SIG-M5 treated with dmso at 0.1 percent for 504 hours (cell line): ENCODE results near the gene LCE2A.
A peak's percentile ranks its signal among the peaks of the same experiment; 100 is the strongest.
"Not testable (repeated sequence)": the region's sequence is repeated elsewhere in the genome, so short reads cannot be mapped to it uniquely, and the experiment has no call there.

ENCODE experiments used
- DNase-seq: peaks from one replicate; lab custom pipeline; 2025; ENCODE audit not compliant: unreplicated experiment; lab: John Stamatoyannopoulos, UW

LCE2A gene, protein sequence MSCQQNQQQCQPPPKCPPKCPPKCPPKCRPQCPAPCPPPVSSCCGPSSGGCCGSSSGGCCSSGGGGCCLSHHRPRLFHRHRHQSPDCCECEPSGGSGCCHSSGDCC

DNA sequence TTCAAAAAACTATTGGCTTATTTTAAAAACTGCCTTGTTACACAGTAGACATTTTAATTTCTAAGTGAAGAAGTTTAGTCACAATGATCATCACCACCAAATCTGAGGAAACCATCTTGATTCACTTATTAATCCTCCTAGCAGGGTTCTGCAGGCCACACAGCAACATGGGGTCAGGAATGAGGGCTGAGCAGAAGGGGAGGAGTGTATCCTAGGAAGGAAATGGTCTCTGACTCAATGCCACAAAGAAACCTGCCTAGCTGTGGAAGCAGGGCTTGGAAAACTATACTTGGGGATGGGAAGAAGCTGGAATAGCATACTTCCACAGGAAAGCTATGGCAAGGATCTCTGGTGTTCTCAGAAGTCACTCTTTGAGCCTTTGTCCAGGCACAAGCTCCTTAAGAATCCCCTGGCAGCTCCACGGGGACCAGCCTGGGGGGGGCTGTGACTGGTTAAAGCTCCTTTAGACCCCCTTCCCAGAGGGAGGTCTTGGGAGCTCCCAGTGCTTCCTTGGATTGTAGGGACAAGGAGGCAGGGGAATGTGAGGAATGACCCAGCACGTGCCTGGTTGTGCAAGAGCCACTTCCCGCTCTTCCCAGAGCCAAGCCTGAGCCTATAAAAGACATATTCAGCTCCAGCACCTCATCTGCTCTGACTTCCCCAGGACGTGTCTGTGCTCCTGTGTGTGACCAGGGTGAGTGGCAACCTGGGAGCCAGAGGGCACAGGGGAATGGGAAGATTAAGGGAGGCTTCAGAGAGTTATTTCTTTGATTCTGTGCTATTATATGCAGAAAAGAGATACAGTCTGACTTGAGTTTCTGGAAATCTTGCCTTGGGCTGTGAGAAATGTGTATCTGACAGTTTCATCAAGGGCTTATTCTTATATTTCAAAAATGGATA, at the start of gene LCE2A:
Gene LCE2A (plus strand): TSS at position 645 of the 900 bp plus-strand sequence. CDS start 557 bp downstream, outside the sequence.
- DNase-seq, result no peak

DNA sequence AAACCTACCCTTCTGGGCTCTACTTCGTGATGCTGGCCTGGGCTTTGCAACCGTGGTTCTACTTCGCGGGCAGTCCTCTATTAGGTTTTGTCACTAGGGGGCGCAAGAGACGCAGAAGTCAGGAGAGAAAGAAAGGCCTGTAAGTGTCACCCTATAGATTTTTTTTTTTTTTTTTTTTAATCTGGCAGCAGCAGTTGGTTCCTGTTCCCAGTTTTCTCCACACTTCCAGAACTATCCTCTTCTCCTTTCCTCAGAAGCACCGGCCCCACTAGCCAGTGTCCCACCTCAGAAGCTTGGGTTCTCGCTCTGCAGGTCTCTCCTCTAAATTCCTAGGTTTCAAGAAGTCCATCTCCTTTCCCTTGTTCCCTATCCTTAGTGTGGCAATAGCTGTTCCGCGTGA, 44.0 kb upstream of the LCE2A start:
- peak; percentile 48 for DNase-seq

DNA sequence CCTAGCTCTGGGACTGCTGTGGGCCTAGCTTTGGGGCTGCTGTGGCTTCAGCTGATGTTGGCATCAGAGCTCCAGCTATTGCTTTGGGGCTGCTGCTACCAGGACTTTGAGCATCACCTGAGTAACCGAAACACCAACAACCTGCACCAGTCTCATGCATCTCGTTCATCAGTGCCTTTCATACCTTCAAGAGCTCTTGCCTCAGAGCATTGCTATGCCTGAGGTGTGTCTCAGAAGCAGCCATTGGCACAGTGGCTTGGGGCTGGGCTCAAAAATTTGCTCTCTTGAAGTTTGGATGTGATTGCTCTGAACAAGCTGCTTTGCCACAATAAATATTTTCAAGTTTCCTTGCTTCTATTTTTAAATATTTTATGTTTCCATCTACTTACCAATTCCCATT, 41.7 kb upstream of the LCE2A start:
- DNase-seq, result no peak

DNA sequence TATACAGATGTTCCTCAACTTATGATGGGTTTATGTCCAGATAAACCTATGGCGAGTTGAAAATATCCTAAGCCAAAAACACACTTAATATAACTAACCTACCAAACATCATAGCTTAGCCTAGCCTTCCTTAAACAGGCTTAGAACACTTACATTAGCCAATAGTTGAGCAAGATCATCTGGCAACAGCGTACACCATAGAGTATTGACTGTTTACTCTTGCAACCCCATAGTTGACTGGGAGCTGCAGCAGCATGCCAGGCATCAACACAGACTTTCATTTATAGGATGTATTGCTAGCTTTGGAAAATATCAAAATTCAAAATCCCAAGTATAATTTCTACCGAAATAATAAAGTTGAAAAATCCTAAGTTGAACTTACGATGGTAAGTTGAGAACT, 40.5 kb upstream of the LCE2A start:
- no peak for DNase-seq

DNA sequence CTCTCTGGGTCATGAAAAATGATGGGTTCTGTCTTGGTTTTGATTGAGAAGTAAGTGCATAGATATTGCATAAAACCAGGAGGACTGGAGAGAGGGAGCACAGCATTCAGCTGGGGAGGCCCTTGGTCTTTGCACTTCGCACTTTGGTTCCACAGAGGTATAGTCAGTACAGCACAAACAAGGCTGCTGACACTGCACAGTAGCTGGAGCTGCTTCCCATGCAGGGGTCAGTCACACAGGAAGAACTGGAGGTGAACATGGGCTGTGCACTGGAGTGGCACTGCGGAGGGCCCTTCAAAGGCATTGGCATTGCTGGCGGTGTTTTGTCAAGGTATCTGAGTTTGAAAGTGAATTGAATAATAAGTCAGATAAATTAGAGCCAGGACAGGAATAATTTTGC, 39.5 kb upstream of the LCE2A start:
- no peak for DNase-seq

DNA sequence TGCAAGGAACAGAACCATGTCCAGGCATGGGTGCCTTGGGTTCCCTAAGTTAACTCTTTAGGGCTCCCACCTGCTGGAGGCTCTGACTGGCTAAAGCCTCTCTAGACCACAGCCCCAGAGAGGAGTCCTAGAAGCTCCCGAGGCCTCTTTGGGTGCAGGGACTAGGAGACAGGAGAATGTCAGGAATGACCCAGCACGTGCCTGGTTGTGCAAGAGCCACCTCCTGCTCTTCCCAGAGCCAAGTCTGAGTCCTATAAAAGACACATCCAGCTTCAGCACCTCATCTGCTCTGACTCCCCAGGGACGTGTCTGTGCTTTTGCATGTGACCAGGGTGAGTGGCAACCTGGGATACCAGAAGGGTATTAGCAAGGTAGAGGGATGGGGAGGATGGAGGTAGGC, 35.0 kb upstream of the LCE2A start, which contains the start of gene LCE2D:
Gene LCE2D (plus strand): TSS at position 283 of the 400 bp plus-strand sequence. CDS start 726 bp downstream, outside the sequence.
- no peak for DNase-seq

DNA sequence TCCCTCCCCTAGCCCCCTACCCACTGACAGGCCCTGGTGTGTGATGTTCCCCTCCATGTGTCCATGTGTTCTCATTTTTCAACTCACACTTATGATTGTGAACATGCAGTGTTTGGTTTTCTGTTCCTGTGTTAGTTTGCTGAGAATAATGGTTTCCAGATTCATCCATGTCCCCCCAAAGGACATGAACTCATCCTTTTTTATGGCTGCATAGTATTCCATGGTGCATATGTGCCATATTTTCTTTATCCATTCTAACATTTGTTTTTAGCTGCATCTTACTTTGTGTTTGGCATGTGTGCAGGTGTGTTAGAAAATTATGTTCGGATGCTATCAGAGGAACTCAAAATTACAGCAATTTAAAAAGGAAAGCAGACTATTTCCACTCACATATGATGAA, 32.0 kb upstream of the LCE2A start:
- DNase-seq, result not testable (repeated sequence)

DNA sequence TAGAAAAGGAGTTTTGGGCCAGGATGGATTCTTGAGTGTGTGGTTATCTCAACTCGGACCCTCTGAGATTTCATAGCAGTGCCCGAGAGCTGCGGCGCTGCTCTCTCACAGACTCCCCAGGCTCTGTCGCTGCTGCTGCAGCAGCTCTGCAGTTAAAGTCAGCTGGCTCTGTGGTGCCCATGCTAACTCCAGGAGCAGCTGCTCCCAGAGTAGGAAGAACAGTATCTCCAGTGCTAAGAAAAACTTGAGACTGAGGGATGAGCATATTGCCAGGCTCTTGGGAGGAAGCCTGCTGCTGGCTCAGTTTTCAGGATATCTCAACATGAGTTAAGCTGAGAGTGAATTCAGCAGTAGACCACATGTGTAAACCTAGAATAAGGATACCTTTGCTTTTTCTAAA, 30.5 kb upstream of the LCE2A start:
- DNase-seq, result no peak

DNA sequence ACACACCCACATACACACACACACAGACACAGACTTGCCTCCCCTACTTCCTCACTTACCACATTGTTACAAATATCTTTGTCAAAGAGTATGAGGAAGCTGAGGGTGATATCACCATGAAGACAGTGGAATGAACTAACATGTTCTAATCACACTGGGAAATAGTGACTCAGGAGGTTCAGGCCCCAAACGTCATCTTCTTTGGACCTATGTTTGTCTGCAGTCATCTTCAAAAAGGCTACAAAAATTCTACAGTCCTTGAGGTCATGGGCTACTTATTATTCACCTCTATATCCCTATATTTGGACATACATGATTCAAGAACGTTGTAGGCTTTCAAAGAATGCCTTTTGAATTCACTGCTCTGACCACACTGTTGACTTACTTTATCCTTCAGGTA, 25.1 kb upstream of the LCE2A start:
- no peak for DNase-seq

DNA sequence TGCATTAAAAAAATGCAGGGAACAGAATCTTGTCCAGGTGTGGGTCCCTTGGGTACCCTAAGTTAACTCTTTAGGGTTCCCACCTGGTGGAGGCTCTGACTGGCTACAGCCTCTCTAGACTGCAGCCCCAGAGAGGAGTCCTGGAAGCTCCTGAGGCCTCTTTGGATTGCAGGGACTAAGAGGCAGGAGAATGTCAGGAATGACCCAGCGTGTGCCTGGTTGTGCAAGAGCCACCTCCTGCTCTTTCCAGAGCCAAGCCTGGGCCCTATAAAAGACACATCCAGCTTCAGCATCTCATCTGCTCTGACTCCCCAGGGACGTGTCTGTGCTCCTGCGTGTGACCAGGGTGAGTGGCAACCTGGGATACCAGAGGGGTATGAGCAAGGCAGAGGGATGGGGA, 23.2 kb upstream of the LCE2A start, which contains the start of gene LCE2C:
Gene LCE2C (plus strand): TSS at position 297 of the 400 bp plus-strand sequence. CDS start 737 bp downstream, outside the sequence.
- DNase-seq, result not testable (repeated sequence)

DNA sequence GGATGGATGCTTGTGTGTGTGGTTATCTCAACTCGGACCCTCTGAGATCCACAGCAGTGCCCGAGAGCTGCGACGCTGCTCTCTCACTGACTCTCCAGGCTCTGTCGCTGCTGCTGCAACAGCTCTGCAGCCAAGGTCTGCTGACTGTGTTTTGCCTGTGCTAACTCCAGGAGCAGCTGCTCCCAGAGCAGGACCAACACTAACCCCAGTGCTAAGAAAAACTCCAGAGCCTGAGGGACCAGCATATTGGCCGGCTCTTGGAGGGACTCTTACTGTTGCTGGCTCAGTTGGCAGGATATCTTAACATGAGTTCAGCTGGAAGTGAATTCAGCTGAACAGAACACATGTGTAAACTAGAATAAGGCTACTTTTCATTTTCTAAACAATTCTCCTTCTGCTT, 18.7 kb upstream of the LCE2A start:
- DNase-seq, result no peak

DNA sequence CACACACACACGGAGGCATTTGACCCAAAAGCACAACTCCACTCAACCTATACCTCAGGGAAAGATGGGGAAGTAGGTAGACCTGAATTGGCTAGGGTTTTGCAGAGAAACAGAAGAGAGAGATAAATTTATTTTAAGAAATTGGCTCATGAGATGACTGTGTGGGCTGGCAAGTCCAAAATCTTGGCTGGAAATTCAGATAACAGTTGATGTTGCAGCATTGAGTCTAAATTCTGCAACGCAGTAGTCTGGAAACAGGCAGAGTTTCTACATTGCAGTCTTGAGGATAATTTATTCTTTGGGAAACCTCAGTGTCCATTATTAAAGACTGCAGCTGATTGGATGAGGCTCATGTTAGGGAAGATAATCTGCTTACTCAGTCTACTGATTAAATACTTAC, 16.5 kb upstream of the LCE2A start:
- DNase-seq, result no peak

DNA sequence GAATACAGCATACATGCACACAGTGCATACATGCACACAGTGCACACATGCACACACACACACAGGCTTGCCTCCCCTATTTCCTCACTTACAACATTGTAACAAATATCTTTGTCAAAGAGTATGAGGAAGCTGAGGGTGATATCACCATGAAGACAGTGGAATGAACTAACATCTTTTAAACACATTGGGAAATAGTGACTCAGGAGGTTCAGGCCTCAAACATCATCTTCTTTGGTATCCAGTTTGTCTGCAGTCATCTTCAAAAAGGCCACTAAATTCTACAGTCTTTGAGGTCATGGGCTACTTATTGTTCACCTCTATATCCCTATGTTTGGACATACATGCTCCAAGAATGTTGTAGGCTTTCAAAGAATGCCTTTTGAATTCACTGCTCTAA, 14.3 kb upstream of the LCE2A start:
- no peak for DNase-seq

DNA sequence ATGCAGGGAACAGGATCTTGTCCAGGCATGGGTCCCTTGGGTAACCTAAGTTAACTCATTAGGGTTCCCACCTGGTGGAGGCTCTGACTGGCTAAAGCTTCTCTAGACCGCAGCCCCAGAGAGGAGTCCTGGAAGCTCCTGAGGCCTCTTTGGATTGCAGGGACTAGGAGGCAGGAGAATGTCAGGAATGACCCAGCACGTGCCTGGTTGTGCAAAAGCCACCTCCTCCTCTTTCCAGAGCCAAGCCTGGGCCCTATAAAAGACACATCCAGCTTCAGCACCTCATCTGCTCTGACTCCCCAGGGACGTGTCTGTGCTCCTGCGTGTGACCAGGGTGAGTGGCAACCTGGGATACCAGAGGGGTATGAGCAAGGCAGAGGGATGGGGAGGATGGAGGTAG, 12.3 kb upstream of the LCE2A start, which contains the start of gene LCE2B:
Gene LCE2B (plus strand): TSS at position 301 of the 400 bp plus-strand sequence. CDS start 721 bp downstream, outside the sequence.
- not testable (repeated sequence) for DNase-seq

DNA sequence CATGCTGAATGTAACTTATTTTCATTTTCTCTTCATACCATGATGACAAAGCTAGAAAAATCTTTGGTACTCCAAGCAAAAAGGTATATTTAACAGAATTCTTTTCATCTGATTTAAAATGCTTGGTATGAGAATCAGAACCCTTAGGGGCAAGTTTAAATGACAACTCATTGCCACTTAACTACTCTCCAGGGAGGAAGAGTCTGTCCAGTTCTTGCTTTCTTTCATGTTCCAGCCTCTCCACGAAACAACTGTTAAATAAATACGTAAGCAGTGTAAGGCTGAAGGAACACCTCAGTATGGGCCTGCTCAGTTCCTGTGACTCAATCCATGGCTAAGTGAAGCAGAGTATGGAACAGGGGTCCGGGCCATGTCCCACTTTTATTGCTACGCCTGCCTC, 1.6 kb downstream of the LCE2A start:
- DNase-seq, result no peak

DNA sequence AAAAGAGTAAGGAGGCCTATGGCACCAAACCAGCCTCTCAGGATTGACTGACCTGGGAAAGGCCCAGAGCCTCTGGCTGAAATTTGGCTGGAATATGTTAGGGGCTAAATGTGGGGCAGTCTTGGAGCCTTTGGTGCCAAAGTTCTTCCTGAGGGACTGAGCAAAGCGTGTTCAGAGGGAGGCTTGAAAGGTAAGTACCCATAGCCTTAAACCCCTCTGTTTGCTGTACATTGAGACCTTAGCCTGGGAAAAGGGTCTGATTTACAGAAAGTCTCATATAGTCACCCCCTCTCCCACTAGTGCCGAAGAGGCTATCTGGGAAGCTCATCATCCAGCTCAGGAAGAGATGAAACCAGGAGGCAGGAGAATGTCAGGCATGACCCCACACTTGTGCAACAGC, 9.7 kb downstream of the LCE2A start, which contains the start of gene LCE4A:
Gene LCE4A (plus strand): TSS at position 301 of the 400 bp plus-strand sequence. CDS start 916 bp downstream, outside the sequence.
- no peak for DNase-seq

DNA sequence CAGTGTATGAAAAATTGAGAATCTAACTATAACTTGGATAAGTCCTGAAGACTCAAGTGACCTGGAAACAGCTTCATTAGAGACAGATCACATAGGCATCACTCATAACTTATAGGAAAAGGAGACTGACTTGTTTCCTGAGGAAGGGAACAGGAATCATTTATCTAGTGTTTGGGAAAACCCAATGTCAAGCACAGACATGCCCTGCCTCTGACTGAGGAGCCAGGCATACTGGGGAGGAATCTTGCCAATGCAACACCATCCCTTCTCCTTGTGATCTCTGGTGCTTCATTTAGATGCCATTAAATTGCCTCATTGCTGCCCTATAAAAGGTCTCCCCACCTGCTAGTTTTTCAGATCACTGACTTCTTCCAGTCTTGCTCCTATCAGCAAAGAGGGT, 20.1 kb downstream of the LCE2A start:
- DNase-seq, result no peak

DNA sequence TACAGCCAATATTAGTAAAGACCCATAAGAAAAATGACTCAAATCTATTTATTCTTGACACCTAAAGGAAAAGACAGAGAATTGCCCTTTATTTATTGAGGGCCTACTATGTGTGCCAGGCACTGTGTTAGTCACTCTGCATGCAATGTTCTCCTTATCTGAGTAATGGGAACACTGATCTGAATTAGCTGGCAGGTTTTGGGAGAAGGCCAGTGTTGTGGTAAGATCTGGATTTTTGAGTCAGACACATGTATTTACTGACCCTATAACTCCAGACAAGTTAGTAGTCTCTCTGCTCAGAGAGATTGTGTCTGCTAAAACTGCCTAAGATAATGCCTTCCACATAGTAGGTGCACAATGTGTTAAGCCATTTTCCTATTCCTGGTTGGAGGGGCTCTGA, 27.1 kb downstream of the LCE2A start:
- no peak for DNase-seq

DNA sequence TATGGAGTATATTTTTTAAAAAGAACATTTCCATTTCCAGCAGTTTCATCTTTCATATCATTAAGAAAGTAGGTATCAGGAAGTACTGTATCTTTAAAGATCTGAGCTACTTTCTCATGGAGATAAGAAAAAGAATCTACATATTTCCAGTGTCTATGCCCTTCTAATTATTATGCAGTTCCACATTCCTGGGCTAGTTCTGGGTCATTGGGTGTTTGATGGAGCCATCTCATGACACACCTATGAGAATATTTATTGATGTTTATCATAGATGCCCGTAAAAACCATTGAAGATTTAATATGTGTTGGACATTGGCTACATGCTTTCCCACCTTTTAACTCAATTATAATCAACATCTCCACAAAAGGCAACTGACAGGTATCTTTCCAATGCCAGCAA, 30.8 kb downstream of the LCE2A start:
- DNase-seq, result no peak

DNA sequence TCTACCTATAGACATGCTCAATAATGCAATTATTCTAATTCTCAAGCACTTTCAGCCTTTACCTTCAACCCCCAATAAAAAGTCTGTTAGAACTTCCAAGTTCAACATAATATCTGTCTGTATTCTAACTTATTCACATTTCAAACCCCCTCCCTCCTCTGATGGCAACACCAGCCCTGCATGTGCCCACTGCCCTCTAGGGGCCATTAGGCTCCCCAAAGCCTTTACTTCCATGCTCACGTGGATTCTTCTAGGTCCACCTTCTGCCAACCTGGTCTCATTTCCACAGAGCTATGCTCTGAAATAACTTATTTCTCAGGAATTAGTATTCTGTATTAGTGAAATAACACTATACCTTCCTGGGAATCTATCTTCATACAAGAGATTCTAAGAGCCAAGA, 37.5 kb downstream of the LCE2A start:
- DNase-seq, result peak; percentile 3

DNA sequence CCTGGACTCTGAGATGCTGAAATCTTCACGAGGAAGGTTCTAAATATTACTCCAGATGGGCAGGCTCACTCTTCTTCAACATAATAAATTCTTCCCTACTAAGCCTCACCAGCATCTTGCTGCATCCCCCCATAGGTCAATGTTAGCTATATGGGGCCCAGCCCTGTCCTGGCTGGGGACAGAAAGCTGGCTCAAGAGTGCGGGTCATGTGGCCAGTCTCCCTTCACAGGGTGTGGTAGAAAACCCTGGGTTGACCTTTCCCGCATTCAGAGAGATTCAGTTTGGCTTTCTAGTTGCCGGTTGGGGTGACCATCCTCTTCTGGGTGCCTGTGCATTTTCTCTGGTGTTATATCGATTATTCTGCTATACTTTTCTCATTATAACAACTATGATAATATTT, 39.9 kb downstream of the LCE2A start:
- no peak for DNase-seq

DNA sequence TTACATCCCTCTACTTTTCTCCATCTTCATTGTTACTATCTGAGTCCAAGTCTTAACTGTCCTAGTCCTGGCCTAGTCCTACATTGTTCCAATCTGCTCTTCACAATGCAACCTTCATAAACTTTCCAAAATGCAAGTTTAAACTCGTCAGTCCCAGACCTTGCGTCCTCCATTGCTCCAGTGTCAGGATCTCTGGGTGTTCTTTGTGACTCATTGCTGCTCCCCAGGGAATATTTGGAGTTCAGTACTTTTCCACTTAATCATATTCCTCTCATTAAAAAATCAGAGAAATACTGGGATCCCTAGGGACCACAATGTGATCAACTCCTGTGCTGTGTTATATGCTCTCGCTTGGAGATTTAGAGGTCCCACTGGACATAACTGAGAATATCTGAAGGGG, 41.7 kb downstream of the LCE2A start:
- DNase-seq, result no peak
